Loucy (cell line): ENCODE measurements around the gene GNPTG.

Source experiments
- CTCF ChIP-seq: fragments of 200-600 bp; sonication (generic); conservative IDR thresholded peaks from 2 replicates; pipeline ENCODE4 v1.5.1; 2014; ENCODE audit warnings: mild to moderate bottlenecking, antibody characterized with exemption, low read length
- EZH2phosphoT487 ChIP-seq: fragments of 200-600 bp; IDR thresholded peaks from 2 replicates; pipeline ENCODE4 v1.6.1; 2018; ENCODE audit warnings: antibody characterized with exemption, mild to moderate bottlenecking, moderate library complexity, borderline replicate concordance

DNA sequence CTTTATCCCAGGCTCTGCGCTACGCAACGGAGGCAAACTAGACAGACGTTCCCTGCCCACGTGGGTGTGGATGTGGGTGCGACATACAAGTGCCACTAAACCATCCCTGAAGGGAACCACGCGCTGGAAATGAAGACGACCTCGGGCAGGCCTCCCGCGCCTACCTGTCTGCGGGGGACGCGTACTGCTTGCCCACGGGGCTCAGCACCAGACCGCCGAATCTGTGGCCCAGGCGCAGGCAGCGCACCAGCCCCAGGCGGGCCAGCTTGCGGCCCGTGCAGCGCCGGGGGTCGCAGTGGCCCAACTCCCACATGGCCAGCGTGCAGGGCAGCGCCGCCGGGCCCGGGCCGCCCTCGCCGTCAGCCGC is 533 bp upstream of the GNPTG start:
- TF ChIP-seq CTCF = no peak
- no peak for TF ChIP-seq EZH2phosphoT487
